Measurements from ENCODE around the gene PPM1F.
A peak's percentile ranks its signal among the peaks of the same experiment; 100 is the strongest.

Gene PPM1F

GRCh38 chr22:21985214-21985613, 32.6 kb upstream of the PPM1F start:
- no peak for DNase-seq (ENCODE audit: low read depth)
- H3K4me3 ChIP-seq (ENCODE audit: low read depth, low read length): no peak overlapping the region
- no peak for TF ChIP-seq CTCF (IDR thresholded peaks at IDR 0.05; ENCODE audit: insufficient read depth, low read depth, low read length, missing control alignments)

GRCh38 chr22:21984793-21985192, 32.1 kb upstream of the PPM1F start:
- H3K4me3 ChIP-seq (ENCODE audit: low read depth, low read length): no peak overlapping the region
- peak; percentile 45 for DNase-seq (ENCODE audit: low read depth)
- TF ChIP-seq CTCF (IDR thresholded peaks at IDR 0.05; ENCODE audit: insufficient read depth, low read depth, low read length, missing control alignments): peak; percentile 32

- H3K4me3 ChIP-seq (ENCODE audit: low read depth, low read length): peak within 1 kb of the TSS; percentile 94
- no peak for TF ChIP-seq CTCF (IDR thresholded peaks at IDR 0.05; ENCODE audit: insufficient read depth, low read depth, low read length, missing control alignments)
- peak; percentile 88 for DNase-seq (ENCODE audit: low read depth)
Measured at GRCh38 chr22:21982338-21982965, 29.8 kb upstream of the PPM1F start, which contains the start of gene TOP3B. Gene TOP3B, minus strand, starts transcription at chr22:21982787. Its CDS starts 7,078 bp downstream, at chr22:21975709.

- no peak for DNase-seq (ENCODE audit: low read depth)
- peak overlapping the region; percentile 94 for H3K4me3 ChIP-seq (ENCODE audit: low read depth, low read length)
- TF ChIP-seq CTCF (IDR thresholded peaks at IDR 0.05; ENCODE audit: insufficient read depth, low read depth, low read length, missing control alignments): no peak
Measured at GRCh38 chr22:21981874-21982273, 29.2 kb upstream of the PPM1F start.

- DNase-seq (ENCODE audit: low read depth): no peak
- no peak overlapping the region for H3K4me3 ChIP-seq (ENCODE audit: low read depth, low read length)
- TF ChIP-seq CTCF (IDR thresholded peaks at IDR 0.05; ENCODE audit: insufficient read depth, low read depth, low read length, missing control alignments): no peak
Measured at GRCh38 chr22:21980547-21980946, 27.9 kb upstream of the PPM1F start.

GRCh38 chr22:21978564-21979386, 26.1 kb upstream of the PPM1F start:
- no peak for DNase-seq (ENCODE audit: low read depth)
- no peak overlapping the region for H3K4me3 ChIP-seq (ENCODE audit: low read depth, low read length)
- no peak for TF ChIP-seq CTCF (IDR thresholded peaks at IDR 0.05; ENCODE audit: insufficient read depth, low read depth, low read length, missing control alignments)
